Right lobe of liver (tissue), 6 donors: ENCODE results near the gene PSMG4. TPM values are rescaled to one million over a fixed set of nuclear protein-coding genes. Genes with fewer than 3 reads are reported as not detected.

Experiments used
- ATAC-seq, 4 donors: fragments of 200-7000 bp; cut with Tn5 transposase; one replicate each; pipeline ENCODE4 v1.9.1; 2020; ENCODE audit warnings: mild to moderate bottlenecking in 4 of 4, moderate library complexity in 4 of 4
- DNase-seq, 3 donors: peaks; one replicate each; pipeline ENCODE4 v3.0.0-alpha.2; 2020
- H3K27ac ChIP-seq, 3 donors: fragments of 200-600 bp; one replicate each; pipeline ENCODE4 v1.8.0; 2022
- H3K27me3 ChIP-seq, 2 donors: fragments of 200-600 bp; one replicate each; pipeline ENCODE4 v1.8.0; 2022
- H3K36me3 ChIP-seq, 4 donors: fragments of 200-600 bp; sonication (generic) in 1 of 4; one replicate each; pipeline versions ENCODE4 v1.5.1 to v1.8.0; 2017 to 2022; ENCODE audit warnings: control low read depth in 1 of 4
- H3K4me1 ChIP-seq, 4 donors: fragments of 200-600 bp; sonication (generic) in 1 of 4; one replicate each; pipeline versions ENCODE4 v1.5.1 to v1.8.0; 2017 to 2022; ENCODE audit warnings: control low read depth in 1 of 4
- H3K4me3 ChIP-seq, 3 donors: fragments of 200-600 bp; one replicate each; pipeline ENCODE4 v1.8.0; 2022
- H3K9me3 ChIP-seq, 4 donors: fragments of 200-600 bp; sonication (generic) in 1 of 4; one replicate each; pipeline versions ENCODE4 v1.5.1 to v1.8.0; 2017 to 2022; ENCODE audit warnings: control low read depth in 1 of 4
- POLR2A ChIP-seq: fragments of 450-650 bp; IDR thresholded peaks from one replicate; pipeline ENCODE4 v1.6.1; 2017; ENCODE audit warnings: antibody characterized with exemption, mild to moderate bottlenecking
- WGBS: methylation state at CpG from one replicate; pipeline ENCODE4 v1.1.6; 2018; ENCODE audit warnings: low coverage, low lambda C conversion rate; ENCODE audit not compliant: insufficient coverage; ENCODE audit errors: missing lambda C conversion rate; 5-methylcytosine and 5-hydroxymethylcytosine counted together
- intact Hi-C, 2 donors: fragments of 100-400 bp; cut with DNase I; formaldehyde crosslinking; loops; one replicate each; pipeline versions ENCODE4 v1.11.2 to v1.14.1; 2022
- total RNA-seq, 6 experiments: library from RNA; depleted of rRNA in 2 of 6; stranded (reverse); fragments of >200 nt in 2 of 6; fragmentation: NEBNext Ultra II Directional in 3 of 6; extraction: Animal tissue kit (Norgen Biotek cat#: 25700) in 3 of 6; gene quantifications; one replicate each; pipeline versions ENCODE4 v1.1.0 to v1.2.4, GENCODE V29; 2016 to 2023
- TF ChIP-seq, protein P1 (sequence below), 4 donors: fragments of 200-600 bp in 3 of 4; fragments of 450-650 bp in 1 of 4; IDR thresholded peaks; one replicate each; pipeline versions ENCODE4 v1.5.1 to v1.8.0; 2016 to 2022; ENCODE audit warnings: antibody characterized with exemption in 4 of 4, mild to moderate bottlenecking in 2 of 4
- donor health status: DM: no; HTN: yes; CAD: no.
- donor health status: DM: no; HTN: no; CAD: no.
- donor health status: DM: no; HTN: no; CAD: no.
- donor health status: DM: no; HTN: yes; CAD: no.
- donor health status: DM: no; HTN: yes; CAD: no.

Gene PSMG4
- total RNA-seq, 6 experiments from 2014 or later: 9.4 to 15.4 (median 11.0) TPM

DNA sequence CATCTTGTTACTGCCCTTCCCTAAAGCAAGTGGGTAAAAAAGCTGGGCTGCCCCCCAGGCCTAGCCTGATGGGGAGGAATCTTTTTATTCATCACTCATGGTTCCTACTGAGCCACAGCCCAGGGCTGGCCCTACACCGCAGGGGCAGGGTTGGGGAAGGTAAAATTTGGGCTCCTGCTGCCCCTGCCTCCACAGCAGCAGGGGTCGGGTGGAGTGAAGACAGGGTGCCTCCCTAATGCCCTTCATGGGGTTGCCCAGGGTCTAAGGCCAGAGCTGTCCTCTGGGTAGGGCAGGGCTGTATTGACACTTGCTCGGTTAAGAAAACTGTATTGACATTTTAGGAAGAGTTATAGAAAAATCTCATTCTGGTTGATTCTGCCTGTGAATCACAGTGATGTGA, 8.9 kb upstream of the PSMG4 start:
- intact Hi-C loops: loop anchor here (5.0 to 10.0 kb wide), 2 partner anchors 123 to 125 kb away; no protein-coding TSS in a partner anchor
- WGBS: 89% methylated on average over 3 of the region's 3 CpGs
- Histone ChIP-seq H3K9me3 (no peaks in the 10 kb centered on the region), H3K36me3 (no peaks in the 10 kb centered on the region), H3K4me3 (no peak overlapping the region), H3K4me1 (peaks cover 0 to 9% (median 2%) of the 10 kb centered on the region in 4 donors), H3K27me3 (no peaks in the 10 kb centered on the region), H3K27ac (no peak overlapping the region)
- DNase-seq: no peak
- TF ChIP-seq, protein P1, sequence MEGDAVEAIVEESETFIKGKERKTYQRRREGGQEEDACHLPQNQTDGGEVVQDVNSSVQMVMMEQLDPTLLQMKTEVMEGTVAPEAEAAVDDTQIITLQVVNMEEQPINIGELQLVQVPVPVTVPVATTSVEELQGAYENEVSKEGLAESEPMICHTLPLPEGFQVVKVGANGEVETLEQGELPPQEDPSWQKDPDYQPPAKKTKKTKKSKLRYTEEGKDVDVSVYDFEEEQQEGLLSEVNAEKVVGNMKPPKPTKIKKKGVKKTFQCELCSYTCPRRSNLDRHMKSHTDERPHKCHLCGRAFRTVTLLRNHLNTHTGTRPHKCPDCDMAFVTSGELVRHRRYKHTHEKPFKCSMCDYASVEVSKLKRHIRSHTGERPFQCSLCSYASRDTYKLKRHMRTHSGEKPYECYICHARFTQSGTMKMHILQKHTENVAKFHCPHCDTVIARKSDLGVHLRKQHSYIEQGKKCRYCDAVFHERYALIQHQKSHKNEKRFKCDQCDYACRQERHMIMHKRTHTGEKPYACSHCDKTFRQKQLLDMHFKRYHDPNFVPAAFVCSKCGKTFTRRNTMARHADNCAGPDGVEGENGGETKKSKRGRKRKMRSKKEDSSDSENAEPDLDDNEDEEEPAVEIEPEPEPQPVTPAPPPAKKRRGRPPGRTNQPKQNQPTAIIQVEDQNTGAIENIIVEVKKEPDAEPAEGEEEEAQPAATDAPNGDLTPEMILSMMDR (IDR thresholded peaks at IDR 0.05): no peak
- no peak for TF ChIP-seq POLR2A
- ATAC-seq: no peak

DNA sequence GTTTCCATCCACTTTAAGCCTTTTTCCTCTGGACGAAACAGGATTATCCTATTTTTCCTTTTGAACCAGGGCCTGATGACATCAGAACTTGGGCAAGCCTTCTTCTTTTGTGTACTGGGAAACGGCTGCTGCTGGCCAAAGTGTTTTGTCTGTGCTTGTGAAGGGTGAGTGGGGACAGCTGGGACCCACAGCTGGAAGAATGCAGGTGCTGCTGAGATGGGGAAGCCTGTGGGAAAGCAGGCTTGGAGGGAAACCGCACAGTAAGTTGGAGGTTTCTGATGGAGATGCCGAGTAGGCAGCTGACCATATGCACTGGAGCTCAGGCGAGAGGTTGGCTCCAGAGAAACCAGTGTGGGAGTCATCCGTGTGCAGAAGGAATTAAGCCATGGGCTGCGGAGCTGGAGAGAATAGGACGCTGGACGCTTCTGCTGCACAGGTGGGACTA, 8.5 kb upstream of the PSMG4 start:
- no peak overlapping the region for H3K27ac ChIP-seq
- 89% methylated on average over 9 of the region's 9 CpGs for WGBS
- DNase-seq (no peak), ATAC-seq (no peak)
- no peaks in the 10 kb centered on the region for H3K27me3 ChIP-seq
- H3K4me3 ChIP-seq: no peak overlapping the region
- H3K36me3 ChIP-seq: no peaks in the 10 kb centered on the region
- intact Hi-C loops: loop anchor here (5.0 to 10.0 kb wide), 2 partner anchors 123 to 125 kb away; no protein-coding TSS in a partner anchor
- H3K4me1 ChIP-seq: peaks cover 0 to 6% (median 2%) of the 10 kb centered on the region in 4 donors
- TF ChIP-seq, protein P1 (IDR thresholded peaks at IDR 0.05): no peak
- no peak for TF ChIP-seq POLR2A
- H3K9me3 ChIP-seq: no peaks in the 10 kb centered on the region

DNA sequence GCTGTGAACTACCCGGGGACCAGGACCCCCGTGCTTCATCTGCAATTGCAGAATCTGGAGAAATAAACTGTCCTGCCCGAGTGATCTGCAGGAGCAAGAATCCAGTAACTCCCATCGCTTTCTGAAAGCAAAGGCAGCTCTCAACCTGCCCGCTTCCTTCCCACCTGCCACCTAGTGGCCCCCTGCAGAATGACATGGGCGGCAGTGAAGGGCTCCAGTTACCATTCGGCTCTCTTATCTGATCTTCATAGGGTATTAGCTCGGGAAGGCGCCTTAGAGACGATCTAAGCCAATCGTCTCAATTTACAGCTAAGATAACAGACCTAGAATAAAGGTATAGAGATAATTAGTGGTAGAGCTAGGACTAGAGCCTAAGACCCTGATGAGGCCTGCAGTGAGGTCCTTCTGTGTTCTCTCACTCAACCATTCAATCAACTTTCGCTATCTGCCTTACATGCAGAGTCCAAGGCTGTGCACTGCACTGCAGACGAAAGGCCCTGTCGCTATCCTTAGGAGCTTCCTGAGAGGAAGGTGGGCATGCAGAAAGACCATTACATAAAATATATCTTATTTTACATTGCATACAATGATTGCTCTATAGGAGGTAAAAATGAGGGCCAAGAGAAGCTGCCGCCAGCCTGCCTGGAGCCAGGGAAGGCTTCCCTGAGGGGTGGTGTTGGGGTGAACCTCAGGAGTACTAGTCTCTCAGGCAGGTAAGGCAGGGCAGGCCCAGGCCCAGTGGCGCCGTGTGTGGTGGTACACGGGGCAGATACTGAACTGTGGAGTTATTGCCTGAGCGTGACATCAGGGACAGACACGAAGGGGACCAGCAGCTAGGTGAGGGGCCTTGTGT, 7.1 kb upstream of the PSMG4 start:
- ATAC-seq (peak; percentile 94 to 99 (median 96)), DNase-seq (peak; percentile 77 to 84 (median 81))
- no peak for TF ChIP-seq POLR2A
- TF ChIP-seq, protein P1 (IDR thresholded peaks at IDR 0.05): peak; percentile 94 to 98 (median 97)
- intact Hi-C loops: loop anchor here (5.0 to 10.0 kb wide), 2 partner anchors 124 to 127 kb away; no protein-coding TSS in a partner anchor
- Histone ChIP-seq H3K36me3 (no peaks in the 10 kb centered on the region), H3K4me1 (no peaks in the 10 kb centered on the region), H3K27ac (no peak overlapping the region), H3K27me3 (no peaks in the 10 kb centered on the region), H3K9me3 (no peaks in the 10 kb centered on the region), H3K4me3 (no peak overlapping the region)
- 15% methylated on average over 15 of the region's 20 CpGs for WGBS

DNA sequence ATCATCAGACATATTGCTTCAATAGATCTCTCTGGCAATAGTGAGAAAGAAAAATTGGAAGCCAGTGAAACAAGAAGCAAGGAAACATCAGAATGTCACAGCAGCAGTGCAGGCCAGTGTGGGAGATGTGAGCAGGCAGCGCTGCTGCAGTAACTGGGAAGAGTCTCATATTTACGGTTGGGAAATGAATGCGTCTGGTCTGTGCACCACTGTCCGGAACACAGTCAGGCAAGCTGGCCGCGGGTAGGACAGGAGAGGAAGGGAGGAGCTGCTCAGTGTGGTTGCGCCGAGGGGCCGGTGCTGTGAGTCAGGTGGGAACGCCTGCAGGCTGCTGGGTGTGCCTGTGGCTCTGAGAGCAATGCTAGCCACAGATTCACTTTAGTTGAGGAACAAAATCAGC, 6.4 kb upstream of the PSMG4 start:
- DNase-seq (no peak), ATAC-seq (no peak)
- no peak for TF ChIP-seq POLR2A
- TF ChIP-seq, protein P1 (IDR thresholded peaks at IDR 0.05): no peak
- no peaks in the 10 kb centered on the region for H3K4me1 ChIP-seq
- H3K27ac ChIP-seq: no peak overlapping the region
- intact Hi-C loops: loop anchor here (5.0 to 10.0 kb wide), 2 partner anchors 125 to 128 kb away; no protein-coding TSS in a partner anchor
- WGBS: 96% methylated on average over 4 of the region's 10 CpGs
- no peak overlapping the region for H3K4me3 ChIP-seq
- H3K9me3 ChIP-seq: no peaks in the 10 kb centered on the region
- no peaks in the 10 kb centered on the region for H3K36me3 ChIP-seq
- H3K27me3 ChIP-seq: no peaks in the 10 kb centered on the region
